Measurements from ENCODE around the gene KRT78.

DNA sequence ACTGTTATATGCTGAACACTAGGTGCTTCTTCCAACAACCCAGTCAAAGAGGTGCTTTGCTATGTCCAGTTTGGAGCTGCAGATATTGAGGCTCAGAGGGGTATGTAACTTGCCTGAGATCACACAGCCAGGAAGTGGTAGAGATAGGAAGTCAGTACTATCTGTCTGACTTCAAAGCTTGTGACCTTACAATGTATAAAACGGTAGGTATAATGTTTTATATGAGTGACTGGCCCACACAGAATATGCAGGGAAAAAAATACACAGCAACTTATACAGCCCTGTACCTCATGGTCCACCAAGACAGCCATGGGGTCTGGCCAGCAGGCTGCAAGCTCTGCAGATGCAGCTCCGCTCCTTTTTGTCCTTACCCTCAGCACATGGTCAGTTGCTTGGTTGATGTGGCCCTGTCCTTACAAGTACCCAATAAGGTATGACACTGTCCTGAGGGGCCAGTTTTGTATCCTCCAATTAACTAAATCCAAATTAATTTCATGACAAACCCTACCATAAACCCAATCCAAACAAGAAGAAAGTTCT lies 31.0 kb downstream of the KRT78 start:
- no peak for TF ChIP-seq NFE2L1 (CRISPR knock-in tag; IDR thresholded peaks at IDR 0.05)
- no peak for TF ChIP-seq FOXJ3 (CRISPR knock-in tag; IDR thresholded peaks at IDR 0.05; ENCODE audit: borderline replicate concordance)
- TF ChIP-seq OVOL2 (CRISPR knock-in tag; IDR thresholded peaks at IDR 0.05; ENCODE audit: borderline replicate concordance), result no peak
- no peak for TF ChIP-seq RELA (CRISPR knock-in tag; IDR thresholded peaks at IDR 0.05; ENCODE audit: borderline replicate concordance)
- TF ChIP-seq ZNF281 (CRISPR knock-in tag; IDR thresholded peaks at IDR 0.05), result no peak
- no peak for TF ChIP-seq ZNF416 (CRISPR knock-in tag; IDR thresholded peaks at IDR 0.05)
- TF ChIP-seq, protein P1, sequence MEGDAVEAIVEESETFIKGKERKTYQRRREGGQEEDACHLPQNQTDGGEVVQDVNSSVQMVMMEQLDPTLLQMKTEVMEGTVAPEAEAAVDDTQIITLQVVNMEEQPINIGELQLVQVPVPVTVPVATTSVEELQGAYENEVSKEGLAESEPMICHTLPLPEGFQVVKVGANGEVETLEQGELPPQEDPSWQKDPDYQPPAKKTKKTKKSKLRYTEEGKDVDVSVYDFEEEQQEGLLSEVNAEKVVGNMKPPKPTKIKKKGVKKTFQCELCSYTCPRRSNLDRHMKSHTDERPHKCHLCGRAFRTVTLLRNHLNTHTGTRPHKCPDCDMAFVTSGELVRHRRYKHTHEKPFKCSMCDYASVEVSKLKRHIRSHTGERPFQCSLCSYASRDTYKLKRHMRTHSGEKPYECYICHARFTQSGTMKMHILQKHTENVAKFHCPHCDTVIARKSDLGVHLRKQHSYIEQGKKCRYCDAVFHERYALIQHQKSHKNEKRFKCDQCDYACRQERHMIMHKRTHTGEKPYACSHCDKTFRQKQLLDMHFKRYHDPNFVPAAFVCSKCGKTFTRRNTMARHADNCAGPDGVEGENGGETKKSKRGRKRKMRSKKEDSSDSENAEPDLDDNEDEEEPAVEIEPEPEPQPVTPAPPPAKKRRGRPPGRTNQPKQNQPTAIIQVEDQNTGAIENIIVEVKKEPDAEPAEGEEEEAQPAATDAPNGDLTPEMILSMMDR (IDR thresholded peaks at IDR 0.05), result no peak
- no peak for TF ChIP-seq ZNF232 (CRISPR knock-in tag; IDR thresholded peaks at IDR 0.05)

Measured in WTC11 (cell line).